Activated naive CD4-positive, alpha-beta T cell treated with anti-CD3 and anti-CD28 coated beads, Interleukin-2, amount 10 ng/mL, durations not matched to agents 7 days and 5 days (primary cell): ENCODE data around the gene SLC30A10.
"Not testable (repeated sequence)": the region's sequence is repeated elsewhere in the genome, so short reads cannot be mapped to it uniquely, and the experiment has no call there.

Experiments
- CTCF ChIA-PET: fragments of 350-600 bp; sonication (Branson Sonifier 250); formaldehyde crosslinking; loops from one replicate; lab custom pipeline; 2021; ENCODE audit warnings: antibody characterized with exemption; lab: Charles Lee
- DNase-seq: peaks from one replicate; pipeline ENCODE4 v3.0.0-alpha.2; 2020
- H3K27ac Mint-ChIP-seq: one replicate; pipeline ENCODE4 v1.8.0; 2021; ENCODE audit warnings: mild to moderate bottlenecking, moderate library complexity, mixed read lengths
- H3K27me3 Mint-ChIP-seq: one replicate; pipeline ENCODE4 v1.8.0; 2021; ENCODE audit warnings: mild to moderate bottlenecking, mixed read lengths
- H3K36me3 Mint-ChIP-seq: one replicate; pipeline ENCODE4 v1.8.0; 2021; ENCODE audit warnings: mixed read lengths
- H3K4me1 Mint-ChIP-seq: one replicate; pipeline ENCODE4 v1.8.0; 2021; ENCODE audit warnings: mixed read lengths
- H3K4me3 Mint-ChIP-seq: one replicate; pipeline ENCODE4 v1.8.0; 2021; ENCODE audit warnings: mild to moderate bottlenecking, moderate library complexity, mixed read lengths
- H3K9me3 Mint-ChIP-seq: one replicate; pipeline ENCODE4 v1.8.0; 2021; ENCODE audit warnings: mixed read lengths

Gene SLC30A10

GRCh38 chr1:219892271-219892670, 36.1 kb downstream of the SLC30A10 start:
- H3K4me3 Mint-ChIP-seq, H3K4me1 Mint-ChIP-seq, H3K27me3 Mint-ChIP-seq, H3K27ac Mint-ChIP-seq, H3K9me3 Mint-ChIP-seq, CTCF ChIA-PET, H3K36me3 Mint-ChIP-seq, DNase-seq: not testable (repeated sequence)

GRCh38 chr1:219891846-219892245, 36.5 kb downstream of the SLC30A10 start:
- DNase-seq, H3K36me3 Mint-ChIP-seq, H3K27me3 Mint-ChIP-seq, H3K4me1 Mint-ChIP-seq, CTCF ChIA-PET, H3K27ac Mint-ChIP-seq, H3K9me3 Mint-ChIP-seq, H3K4me3 Mint-ChIP-seq: not testable (repeated sequence)

GRCh38 chr1:219888667-219889066, 39.7 kb downstream of the SLC30A10 start:
- H3K4me3 Mint-ChIP-seq, H3K4me1 Mint-ChIP-seq, H3K36me3 Mint-ChIP-seq, H3K27ac Mint-ChIP-seq, CTCF ChIA-PET, H3K27me3 Mint-ChIP-seq, DNase-seq, H3K9me3 Mint-ChIP-seq: not testable (repeated sequence)

- Mint-ChIP-seq H3K36me3 (no peaks in the 10 kb centered on the region), H3K27me3 (no peaks in the 10 kb centered on the region), H3K4me3 (no peak overlapping the region), H3K27ac (no peak overlapping the region), H3K9me3 (no peaks in the 10 kb centered on the region), H3K4me1 (no peaks in the 10 kb centered on the region)
- CTCF ChIA-PET: no interaction called here
- DNase-seq: no peak
Measured at GRCh38 chr1:219885680-219886079, 42.7 kb downstream of the SLC30A10 start.

- CTCF ChIA-PET: no interaction called here
- Mint-ChIP-seq H3K27ac (no peak overlapping the region), H3K27me3 (no peaks in the 10 kb centered on the region), H3K9me3 (no peaks in the 10 kb centered on the region), H3K4me1 (no peaks in the 10 kb centered on the region), H3K36me3 (no peaks in the 10 kb centered on the region), H3K4me3 (no peak overlapping the region)
- DNase-seq: no peak
Measured at GRCh38 chr1:219883400-219884332, 44.7 kb downstream of the SLC30A10 start.

GRCh38 chr1:219882755-219883154, 45.6 kb downstream of the SLC30A10 start:
- CTCF ChIA-PET: no interaction called here
- H3K36me3 Mint-ChIP-seq: no peaks in the 10 kb centered on the region
- H3K9me3 Mint-ChIP-seq: no peaks in the 10 kb centered on the region
- H3K27me3 Mint-ChIP-seq: no peaks in the 10 kb centered on the region
- H3K4me3 Mint-ChIP-seq: no peak overlapping the region
- DNase-seq: no peak
- no peak overlapping the region for H3K27ac Mint-ChIP-seq
- H3K4me1 Mint-ChIP-seq: no peaks in the 10 kb centered on the region

- Mint-ChIP-seq H3K36me3 (no peaks in the 10 kb centered on the region), H3K4me1 (no peaks in the 10 kb centered on the region), H3K4me3 (no peak overlapping the region), H3K9me3 (no peaks in the 10 kb centered on the region), H3K27me3 (no peaks in the 10 kb centered on the region), H3K27ac (no peak overlapping the region)
- CTCF ChIA-PET: no interaction called here
- no peak for DNase-seq
Measured at GRCh38 chr1:219882096-219882495, 46.3 kb downstream of the SLC30A10 start.

- Mint-ChIP-seq H3K27me3 (no peaks in the 10 kb centered on the region), H3K4me1 (no peaks in the 10 kb centered on the region), H3K9me3 (no peaks in the 10 kb centered on the region), H3K27ac (no peak overlapping the region), H3K36me3 (no peaks in the 10 kb centered on the region), H3K4me3 (no peak overlapping the region)
- CTCF ChIA-PET: interaction anchor here (0.6 kb wide), 1 partner anchor 1354 kb away, joined by 3 read pairs; no protein-coding TSS in a partner anchor
- DNase-seq: no peak
Measured at GRCh38 chr1:219880765-219881457, 47.4 kb downstream of the SLC30A10 start.

GRCh38 chr1:219876798-219877209, 51.6 kb downstream of the SLC30A10 start:
- CTCF ChIA-PET: no interaction called here
- Mint-ChIP-seq H3K27me3 (no peaks in the 10 kb centered on the region), H3K9me3 (no peaks in the 10 kb centered on the region), H3K4me3 (no peak overlapping the region), H3K36me3 (no peaks in the 10 kb centered on the region), H3K27ac (no peak overlapping the region), H3K4me1 (no peaks in the 10 kb centered on the region)
- no peak for DNase-seq

- Mint-ChIP-seq H3K27ac (no peak overlapping the region), H3K4me3 (no peak overlapping the region), H3K27me3 (no peaks in the 10 kb centered on the region), H3K36me3 (no peaks in the 10 kb centered on the region), H3K4me1 (no peaks in the 10 kb centered on the region), H3K9me3 (no peaks in the 10 kb centered on the region)
- no peak for DNase-seq
- CTCF ChIA-PET: no interaction called here
Measured at GRCh38 chr1:219875860-219876259, 52.5 kb downstream of the SLC30A10 start.

- H3K9me3 Mint-ChIP-seq, H3K27ac Mint-ChIP-seq, H3K27me3 Mint-ChIP-seq, H3K36me3 Mint-ChIP-seq, H3K4me1 Mint-ChIP-seq, CTCF ChIA-PET, H3K4me3 Mint-ChIP-seq, DNase-seq: not testable (repeated sequence)
Measured at GRCh38 chr1:219872538-219872937, 55.8 kb downstream of the SLC30A10 start.

GRCh38 chr1:219871427-219872057, 56.8 kb downstream of the SLC30A10 start:
- no peaks in the 10 kb centered on the region for H3K4me1 Mint-ChIP-seq
- no peaks in the 10 kb centered on the region for H3K27me3 Mint-ChIP-seq
- H3K36me3 Mint-ChIP-seq: no peaks in the 10 kb centered on the region
- H3K27ac Mint-ChIP-seq: no peak overlapping the region
- no peak overlapping the region for H3K4me3 Mint-ChIP-seq
- no peaks in the 10 kb centered on the region for H3K9me3 Mint-ChIP-seq
- CTCF ChIA-PET: no interaction called here
- DNase-seq: no peak

- H3K27me3 Mint-ChIP-seq, CTCF ChIA-PET, DNase-seq, H3K36me3 Mint-ChIP-seq, H3K4me1 Mint-ChIP-seq, H3K4me3 Mint-ChIP-seq, H3K27ac Mint-ChIP-seq, H3K9me3 Mint-ChIP-seq: not testable (repeated sequence)
Measured at GRCh38 chr1:219868615-219869014, 59.7 kb downstream of the SLC30A10 start.
